ENCODE measurements around the gene TPX2.

The TPX2 gene

GRCh38 chr20:31781945-31782344 lies 42.9 kb downstream of the TPX2 start:
- TF ChIP-seq, protein P1, sequence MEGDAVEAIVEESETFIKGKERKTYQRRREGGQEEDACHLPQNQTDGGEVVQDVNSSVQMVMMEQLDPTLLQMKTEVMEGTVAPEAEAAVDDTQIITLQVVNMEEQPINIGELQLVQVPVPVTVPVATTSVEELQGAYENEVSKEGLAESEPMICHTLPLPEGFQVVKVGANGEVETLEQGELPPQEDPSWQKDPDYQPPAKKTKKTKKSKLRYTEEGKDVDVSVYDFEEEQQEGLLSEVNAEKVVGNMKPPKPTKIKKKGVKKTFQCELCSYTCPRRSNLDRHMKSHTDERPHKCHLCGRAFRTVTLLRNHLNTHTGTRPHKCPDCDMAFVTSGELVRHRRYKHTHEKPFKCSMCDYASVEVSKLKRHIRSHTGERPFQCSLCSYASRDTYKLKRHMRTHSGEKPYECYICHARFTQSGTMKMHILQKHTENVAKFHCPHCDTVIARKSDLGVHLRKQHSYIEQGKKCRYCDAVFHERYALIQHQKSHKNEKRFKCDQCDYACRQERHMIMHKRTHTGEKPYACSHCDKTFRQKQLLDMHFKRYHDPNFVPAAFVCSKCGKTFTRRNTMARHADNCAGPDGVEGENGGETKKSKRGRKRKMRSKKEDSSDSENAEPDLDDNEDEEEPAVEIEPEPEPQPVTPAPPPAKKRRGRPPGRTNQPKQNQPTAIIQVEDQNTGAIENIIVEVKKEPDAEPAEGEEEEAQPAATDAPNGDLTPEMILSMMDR (IDR thresholded peaks at IDR 0.05) = no peak
- no peak for TF ChIP-seq ZFX (IDR thresholded peaks at IDR 0.05; ENCODE audit: borderline replicate concordance)
- H3K27ac ChIP-seq = no peak overlapping the region

DNA sequence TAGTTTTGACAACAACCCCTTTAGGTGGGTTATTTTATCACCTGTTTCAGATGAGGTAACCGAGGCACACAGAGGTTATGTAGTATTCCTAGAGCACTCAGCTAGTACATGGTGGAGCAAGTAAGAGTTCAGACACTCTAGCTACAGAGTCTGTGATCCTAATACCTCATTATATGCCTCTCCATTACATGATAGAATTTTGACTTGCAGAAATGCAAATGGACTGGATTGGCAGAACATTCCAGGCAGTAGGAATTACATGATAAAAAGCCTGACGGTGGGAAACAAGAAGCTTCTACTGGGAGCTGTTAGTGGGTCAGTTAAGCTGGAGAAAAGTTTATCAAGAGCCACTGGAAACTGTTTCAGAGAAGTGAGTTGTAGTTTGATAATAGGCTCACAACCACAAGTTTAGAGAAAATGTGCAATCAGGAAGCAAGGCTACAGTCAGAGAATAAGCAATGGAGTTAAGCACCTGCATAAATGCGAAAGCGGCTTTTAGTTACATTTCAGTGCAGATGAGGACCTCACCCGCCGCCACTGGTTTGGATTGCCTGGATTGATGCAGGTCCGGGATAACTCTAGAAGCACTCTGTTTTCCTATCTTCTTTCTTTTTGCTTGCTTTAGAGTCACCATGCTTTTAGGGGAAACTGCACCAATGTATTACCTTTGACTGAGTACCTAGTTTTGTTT lies 45.4 kb downstream of the TPX2 start:
- H3K27ac ChIP-seq = no peak overlapping the region
- TF ChIP-seq, protein P1 (IDR thresholded peaks at IDR 0.05) = no peak
- TF ChIP-seq ZFX (IDR thresholded peaks at IDR 0.05; ENCODE audit: borderline replicate concordance) = no peak

DNA sequence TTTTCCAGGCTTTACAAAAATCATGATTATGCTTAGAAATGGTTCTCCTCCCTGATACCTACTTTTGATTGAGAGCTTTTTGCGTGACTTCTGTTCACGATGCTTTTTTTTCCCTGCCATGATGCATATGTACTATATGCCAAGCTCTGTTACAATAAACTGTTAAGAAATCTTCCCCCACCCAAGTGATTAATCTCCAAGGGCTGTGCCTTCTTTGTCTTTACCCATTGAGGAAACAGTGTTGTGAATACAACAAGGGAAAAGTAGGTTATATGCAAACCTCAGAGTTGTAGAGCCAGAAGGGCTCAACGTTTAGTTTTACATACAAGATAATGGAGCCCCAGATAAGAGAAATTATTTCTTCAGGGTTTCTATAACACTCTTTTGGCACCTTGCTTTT lies 46.0 kb downstream of the TPX2 start:
- no peak overlapping the region for H3K27ac ChIP-seq
- no peak for TF ChIP-seq ZFX (IDR thresholded peaks at IDR 0.05; ENCODE audit: borderline replicate concordance)
- TF ChIP-seq, protein P1 (IDR thresholded peaks at IDR 0.05) = no peak

- TF ChIP-seq ZFX (IDR thresholded peaks at IDR 0.05; ENCODE audit: borderline replicate concordance) = no peak
- TF ChIP-seq, protein P1 (IDR thresholded peaks at IDR 0.05) = no peak
- H3K27ac ChIP-seq = no peak overlapping the region
Observed at GRCh38 chr20:31788578-31788977, 49.5 kb downstream of the TPX2 start.

DNA sequence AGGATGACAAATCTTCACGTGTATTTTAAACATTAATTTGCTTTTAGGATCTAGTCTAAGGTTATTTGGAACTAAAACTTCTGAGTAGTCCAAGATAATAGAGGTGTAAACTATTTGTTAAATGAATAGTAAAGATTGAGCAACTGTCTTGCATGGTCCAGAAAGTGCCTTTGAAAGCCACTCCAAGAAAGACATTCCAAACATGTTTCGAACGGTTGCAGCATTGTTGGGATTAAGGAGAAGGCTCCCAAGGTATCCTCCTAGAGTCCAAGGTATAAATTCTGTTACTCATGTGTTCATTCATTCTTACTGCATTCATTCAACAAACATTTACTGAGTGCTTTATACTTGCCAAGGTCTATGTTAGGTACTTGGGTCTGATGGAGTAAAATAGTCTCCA lies 51.3 kb downstream of the TPX2 start:
- no peak for TF ChIP-seq ZFX (IDR thresholded peaks at IDR 0.05; ENCODE audit: borderline replicate concordance)
- TF ChIP-seq, protein P1 (IDR thresholded peaks at IDR 0.05) = no peak
- no peak overlapping the region for H3K27ac ChIP-seq

DNA sequence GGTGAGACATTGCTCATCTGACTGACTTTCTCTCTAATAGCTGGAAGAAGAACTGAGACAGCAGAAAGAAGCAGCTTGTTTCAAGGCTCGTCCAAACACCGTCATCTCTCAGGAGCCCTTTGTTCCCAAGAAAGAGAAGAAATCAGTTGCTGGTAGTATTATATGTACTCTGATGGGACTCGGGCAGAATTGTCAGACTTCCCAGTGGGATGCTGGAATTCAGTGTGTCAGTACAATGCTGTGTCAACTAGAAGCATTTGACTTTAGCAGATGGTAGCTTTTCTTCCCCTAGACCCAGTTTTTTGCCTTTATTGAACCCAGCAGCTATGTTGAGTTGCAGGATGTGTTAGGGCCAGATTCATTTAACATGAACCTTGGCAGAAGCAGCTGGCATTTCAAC lies 58.3 kb downstream of the TPX2 start:
- TF ChIP-seq, protein P1 (IDR thresholded peaks at IDR 0.05) = no peak
- no peak for TF ChIP-seq ZFX (IDR thresholded peaks at IDR 0.05; ENCODE audit: borderline replicate concordance)

GRCh38 chr20:31801508-31801907 lies 62.4 kb downstream of the TPX2 start:
- TF ChIP-seq, protein P1 (IDR thresholded peaks at IDR 0.05) = no peak
- TF ChIP-seq ZFX (IDR thresholded peaks at IDR 0.05; ENCODE audit: borderline replicate concordance) = no peak
- H3K27ac ChIP-seq = no peak overlapping the region

More for the DNA sequence above, 58.3 kb downstream of the TPX2 start:
- no peak overlapping the region for H3K27ac ChIP-seq
